Smooth muscle cell (in vitro differentiated cells): Measurements from ENCODE around the gene CTNNBL1. TPM values are rescaled to one million over a fixed set of nuclear protein-coding genes. Genes with fewer than 3 reads are reported as not detected.
"Not testable (repeated sequence)": the region's sequence is repeated elsewhere in the genome, so short reads cannot be mapped to it uniquely, and the experiment has no call there.

Experiments used
- DNase-seq: peaks from one replicate; lab custom pipeline; 2025; ENCODE audit not compliant: unreplicated experiment; lab: John Stamatoyannopoulos, UW
- H2AFZ ChIP-seq: fragments of 200-600 bp; sonication (generic); 2 replicates; pipeline ENCODE4 v1.6.0; 2016; ENCODE audit warnings: antibody characterized with exemption, low read depth, mild to moderate bottlenecking
- H3F3A ChIP-seq: fragments of 200-600 bp; sonication (generic); 2 replicates; pipeline ENCODE4 v1.6.0; 2017; ENCODE audit warnings: antibody characterized with exemption, low read depth
- H3K27ac ChIP-seq: fragments of 200-600 bp; sonication (generic); 2 replicates; pipeline ENCODE4 v1.5.1; 2016; ENCODE audit warnings: low read depth, mild to moderate bottlenecking
- H3K27me3 ChIP-seq: fragments of 200-600 bp; sonication (generic); 2 replicates; pipeline ENCODE4 v1.6.1; 2016; ENCODE audit warnings: low read depth, mild to moderate bottlenecking
- H3K36me3 ChIP-seq: fragments of 200-600 bp; sonication (generic); 2 replicates; pipeline ENCODE4 v1.5.1; 2016; ENCODE audit warnings: low read depth
- H3K4me1 ChIP-seq: fragments of 200-600 bp; sonication (generic); 2 replicates; pipeline ENCODE4 v1.5.1; 2016; ENCODE audit warnings: low read depth
- H3K4me2 ChIP-seq: fragments of 200-600 bp; sonication (generic); 2 replicates; pipeline ENCODE4 v1.6.0; 2016; ENCODE audit warnings: mild to moderate bottlenecking
- H3K4me3 ChIP-seq: fragments of 200-600 bp; sonication (generic); 2 replicates; pipeline ENCODE4 v1.5.1; 2016; ENCODE audit warnings: mild to moderate bottlenecking
- H3K79me2 ChIP-seq: fragments of 200-600 bp; sonication (generic); 2 replicates; pipeline ENCODE4 v1.6.0; 2016; ENCODE audit warnings: low read depth, mild to moderate bottlenecking
- H3K9ac ChIP-seq: fragments of 200-600 bp; sonication (generic); 2 replicates; pipeline ENCODE4 v1.6.0; 2016; ENCODE audit warnings: low read depth
- H3K9me3 ChIP-seq: fragments of 200-600 bp; sonication (generic); replicated peaks from 2 replicates; pipeline ENCODE4 v1.5.1; 2016; ENCODE audit warnings: low read depth
- H4K20me1 ChIP-seq: fragments of 200-600 bp; sonication (generic); 2 replicates; pipeline ENCODE4 v1.6.0; 2016; ENCODE audit warnings: low read depth
- CTCF ChIP-seq: fragments of 200-600 bp; sonication (generic); IDR thresholded peaks from 2 replicates; pipeline ENCODE4 v1.5.1; 2017; ENCODE audit warnings: borderline replicate concordance, mild to moderate bottlenecking, antibody characterized with exemption; ENCODE audit not compliant: insufficient read depth, poor library complexity, severe bottlenecking
- WGBS: methylation state at CpG from one replicate; pipeline ENCODE4 v1.1.7; 2016; ENCODE audit warnings: low lambda C conversion rate; 5-methylcytosine and 5-hydroxymethylcytosine counted together
- polyA plus RNA-seq: library from polyadenylated mRNA; unstranded; fragments of >200 nt; fragmentation: Nextera tagmentation; extraction: Ambion mirVana; gene quantifications from 2 replicates; pipeline ENCODE4 v1.2.1, GENCODE V29; 2016
- total RNA-seq: library from RNA; depleted of rRNA; stranded (reverse); fragments of >200 nt; gene quantifications from 2 replicates; pipeline ENCODE4 v1.2.3, GENCODE V29; 2014

Gene CTNNBL1
- total and polyA plus RNA-seq, 2 experiments from 2014 or later, result 33.3 to 63.6 TPM

GRCh38 chr20:37850724-37851355, 157.0 kb downstream of the CTNNBL1 start:
- 65% methylated on average over 10 of the region's 10 CpGs for WGBS

GRCh38 chr20:37852666-37853065, 158.8 kb downstream of the CTNNBL1 start:
- Histone ChIP-seq H4K20me1 (no peaks in the 10 kb centered on the region), H3K4me3 (no peak overlapping the region), H2AFZ (no peak overlapping the region), H3K9ac (no peak overlapping the region), H3K4me2 (no peak overlapping the region), H3F3A (no peaks in the 10 kb centered on the region), H3K27me3 (no peaks in the 10 kb centered on the region), H3K27ac (no peak overlapping the region), H3K9me3 (no peaks in the 10 kb centered on the region), H3K36me3 (no peaks in the 10 kb centered on the region), H3K79me2 (no peaks in the 10 kb centered on the region), H3K4me1 (no peaks in the 10 kb centered on the region)
- DNase-seq, result no peak
- TF ChIP-seq CTCF, result no peak
- WGBS, result 94% methylated on average over 6 of the region's 6 CpGs

More at GRCh38 chr20:37850724-37851355, 157.0 kb downstream of the CTNNBL1 start:
- Histone ChIP-seq H2AFZ (no peak overlapping the region), H3K9ac (no peak overlapping the region), H3K4me3 (no peak overlapping the region), H3F3A (no peaks in the 10 kb centered on the region), H4K20me1 (no peaks in the 10 kb centered on the region), H3K79me2 (no peaks in the 10 kb centered on the region), H3K36me3 (no peaks in the 10 kb centered on the region), H3K4me2 (no peak overlapping the region), H3K9me3 (no peaks in the 10 kb centered on the region), H3K27ac (no peak overlapping the region), H3K4me1 (peaks cover 17% of the 10 kb centered on the region), H3K27me3 (no peaks in the 10 kb centered on the region)
- TF ChIP-seq CTCF, result no peak
- DNase-seq, result no peak

- WGBS, result 99% methylated on average over 2 of the region's 2 CpGs
- H2AFZ ChIP-seq, result no peak overlapping the region
- H3K79me2 ChIP-seq, result no peaks in the 10 kb centered on the region
- H3K27me3 ChIP-seq, result no peaks in the 10 kb centered on the region
- H3K27ac ChIP-seq, result no peak overlapping the region
- TF ChIP-seq CTCF, result no peak
- H3F3A ChIP-seq, result no peaks in the 10 kb centered on the region
- H3K4me3 ChIP-seq, result no peak overlapping the region
- H3K9me3 ChIP-seq, result no peaks in the 10 kb centered on the region
- no peaks in the 10 kb centered on the region for H3K36me3 ChIP-seq
- no peak overlapping the region for H3K4me2 ChIP-seq
- H3K4me1 ChIP-seq, result no peaks in the 10 kb centered on the region
- no peaks in the 10 kb centered on the region for H4K20me1 ChIP-seq
- no peak for DNase-seq
- H3K9ac ChIP-seq, result no peak overlapping the region
These were observed 160.1 kb downstream of the CTNNBL1 start for GRCh38 chr20:37853823-37854375.

- H3K36me3 ChIP-seq, H2AFZ ChIP-seq, H3K9me3 ChIP-seq, H3K4me3 ChIP-seq, DNase-seq, H4K20me1 ChIP-seq, H3K4me2 ChIP-seq, H3K9ac ChIP-seq, H3K4me1 ChIP-seq, H3K79me2 ChIP-seq, H3F3A ChIP-seq, H3K27ac ChIP-seq, H3K27me3 ChIP-seq: not testable (repeated sequence)
- over 99% methylated on average over 5 of the region's 5 CpGs for WGBS
These were observed 162.2 kb downstream of the CTNNBL1 start for GRCh38 chr20:37856034-37856433.
